NB4 (cell line): ENCODE results near the gene GYS1.

Source experiments
- DNase-seq: peaks from one replicate; pipeline ENCODE4 v3.0.0; 2010; ENCODE audit warnings: low read depth
- H3K4me3 ChIP-seq: one replicate; pipeline ENCODE4 v1.5.1; 2011; ENCODE audit warnings: mild to moderate bottlenecking, low read depth, low read length, moderate library complexity
- CTCF ChIP-seq: IDR thresholded peaks from one replicate; pipeline ENCODE4 v1.5.1; 2012; ENCODE audit warnings: low read depth, low read length
- MAX ChIP-seq: IDR thresholded peaks from 2 replicates; pipeline ENCODE4 v1.6.1; 2011; ENCODE audit warnings: low read depth, low read length
- MYC ChIP-seq: IDR thresholded peaks from 2 replicates; pipeline ENCODE4 v1.6.1; 2011; ENCODE audit warnings: low read depth, low read length
- POLR2A ChIP-seq: IDR thresholded peaks from 2 replicates; pipeline ENCODE4 v1.6.1; 2011; ENCODE audit warnings: mild to moderate bottlenecking; ENCODE audit not compliant: insufficient read length; ENCODE audit errors: extremely low read depth

The GYS1 gene

GRCh38 chr19:48955308-48955958 is 37.7 kb downstream of the GYS1 start:
- DNase-seq, result no peak
- H3K4me3 ChIP-seq, result peak overlapping the region; percentile 82
- no peak for TF ChIP-seq MAX

- peak; percentile 96 for DNase-seq
- peak; percentile 99 for TF ChIP-seq MAX
- no peak for TF ChIP-seq CTCF
- TF ChIP-seq POLR2A, result peak; percentile 53
- peak; percentile 92 for TF ChIP-seq MYC
- H3K4me3 ChIP-seq, result peak within 1 kb of the TSS; percentile 82
Measured at GRCh38 chr19:48954595-48955307, 38.4 kb downstream of the GYS1 start, which contains the start of gene BAX. Gene BAX, plus strand, starts transcription at chr19:48954875. Its CDS starts 54 bp downstream, at chr19:48954929.

- no peak for TF ChIP-seq MYC
- no peak for TF ChIP-seq POLR2A
- TF ChIP-seq MAX, result no peak
- TF ChIP-seq CTCF, result no peak
- H3K4me3 ChIP-seq, result peak overlapping the region; percentile 59
- no peak for DNase-seq
Measured at GRCh38 chr19:48953990-48954594, 39.0 kb downstream of the GYS1 start.

GRCh38 chr19:48953141-48953540 is 40.0 kb downstream of the GYS1 start:
- no peak for DNase-seq
- TF ChIP-seq POLR2A (no peak), MAX (no peak), MYC (no peak), CTCF (no peak)
- H3K4me3 ChIP-seq, result no peak overlapping the region

GRCh38 chr19:48950830-48951519 is 42.1 kb downstream of the GYS1 start:
- DNase-seq, result no peak
- no peak for TF ChIP-seq MYC
- no peak for TF ChIP-seq POLR2A
- H3K4me3 ChIP-seq, result no peak overlapping the region

- H3K4me3 ChIP-seq, result no peak overlapping the region
- TF ChIP-seq MAX (no peak), CTCF (no peak), POLR2A (no peak), MYC (no peak)
- no peak for DNase-seq
Measured at GRCh38 chr19:48950159-48950558, 43.0 kb downstream of the GYS1 start.
